ENCODE measurements around the gene NCKAP5.

The NCKAP5 gene

DNA sequence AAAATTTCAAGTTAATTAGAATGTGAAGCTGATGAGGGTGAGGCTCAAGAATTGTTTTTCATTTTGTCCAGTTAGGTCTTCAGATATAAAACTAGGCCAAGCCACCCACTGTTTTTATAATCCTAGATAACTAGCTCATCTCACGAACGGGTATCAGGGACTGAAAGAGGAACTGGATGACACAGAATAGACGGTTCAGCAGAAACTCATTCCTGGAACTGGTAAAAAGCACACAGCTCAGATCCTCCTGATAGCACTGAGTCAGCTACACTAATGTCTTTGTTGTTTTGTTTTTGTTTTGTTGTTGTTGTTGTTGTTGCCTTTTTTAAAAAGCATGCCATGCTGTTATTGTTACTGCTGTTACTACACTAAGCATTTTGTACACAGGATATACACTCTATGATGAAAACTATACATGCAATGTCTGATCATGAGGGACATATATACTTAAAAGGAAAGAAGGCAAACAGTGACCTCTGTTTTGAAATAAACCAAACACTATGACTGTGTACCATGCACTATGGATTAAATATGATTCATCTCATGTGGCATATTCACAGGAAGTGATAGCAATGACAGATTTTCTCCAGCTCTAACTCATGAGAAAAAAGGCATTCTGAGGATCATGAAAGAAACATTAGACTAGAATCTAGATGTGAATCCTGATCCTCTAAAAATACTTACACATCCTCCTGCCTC is 437.6 kb downstream of the NCKAP5 start:
- DNase-seq = no peak

DNA sequence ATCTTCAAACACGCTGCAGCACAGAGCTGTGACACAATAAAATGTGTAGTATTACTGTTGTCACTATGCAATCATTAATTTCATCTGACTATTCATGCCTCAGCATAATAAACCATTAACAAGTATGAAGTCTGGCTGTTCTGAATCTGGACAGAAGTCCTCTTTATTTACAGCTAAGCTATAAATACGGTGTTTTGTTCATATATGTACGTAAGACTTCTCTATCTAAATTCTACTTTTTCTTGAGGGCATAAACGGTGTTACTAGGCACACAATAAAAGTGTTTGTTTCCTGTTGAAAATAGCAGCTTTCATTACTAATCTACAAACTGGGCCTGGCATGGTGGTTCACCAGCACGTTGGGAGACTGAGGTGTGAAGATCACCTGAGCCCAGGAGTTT is 443.8 kb downstream of the NCKAP5 start:
- no peak for DNase-seq

DNA sequence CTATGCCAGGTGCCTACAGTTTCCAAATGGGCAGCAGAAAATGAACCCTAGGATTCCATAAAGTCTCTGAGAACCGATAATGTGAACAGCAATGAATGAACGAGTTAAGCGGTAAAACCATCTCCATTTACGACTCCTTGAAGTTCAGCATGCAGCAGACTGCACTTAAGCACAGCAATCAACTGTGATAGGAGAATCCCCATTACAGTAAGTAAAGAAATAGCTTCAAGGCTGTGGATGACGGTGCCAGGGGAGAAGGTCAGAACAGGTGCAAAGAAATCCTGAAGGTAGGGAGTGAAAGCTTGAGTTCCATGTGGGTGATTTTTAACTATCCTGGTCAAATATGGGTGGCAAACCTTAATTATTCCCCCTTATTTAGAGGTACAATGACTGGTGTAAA is 444.4 kb downstream of the NCKAP5 start:
- DNase-seq = no peak

DNA sequence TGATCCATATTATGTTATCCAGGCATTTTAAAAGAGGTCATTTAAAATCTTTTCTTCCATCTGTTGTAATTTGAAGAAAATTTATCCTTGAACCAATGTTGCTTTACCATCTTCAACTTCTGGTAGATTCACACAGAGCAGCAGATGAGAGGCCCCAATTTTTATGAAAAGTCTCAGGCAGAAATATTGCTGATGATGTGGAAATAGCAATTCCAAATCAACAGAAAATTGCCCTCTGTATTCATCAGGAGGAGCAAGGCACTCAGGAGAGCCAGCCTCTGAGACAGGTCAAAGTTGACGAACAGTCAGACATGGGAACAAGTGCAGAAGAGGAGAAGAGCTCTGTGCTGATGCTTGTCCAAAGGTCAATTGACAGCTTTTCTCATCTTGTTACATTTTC is 444.9 kb downstream of the NCKAP5 start:
- DNase-seq = no peak

DNA sequence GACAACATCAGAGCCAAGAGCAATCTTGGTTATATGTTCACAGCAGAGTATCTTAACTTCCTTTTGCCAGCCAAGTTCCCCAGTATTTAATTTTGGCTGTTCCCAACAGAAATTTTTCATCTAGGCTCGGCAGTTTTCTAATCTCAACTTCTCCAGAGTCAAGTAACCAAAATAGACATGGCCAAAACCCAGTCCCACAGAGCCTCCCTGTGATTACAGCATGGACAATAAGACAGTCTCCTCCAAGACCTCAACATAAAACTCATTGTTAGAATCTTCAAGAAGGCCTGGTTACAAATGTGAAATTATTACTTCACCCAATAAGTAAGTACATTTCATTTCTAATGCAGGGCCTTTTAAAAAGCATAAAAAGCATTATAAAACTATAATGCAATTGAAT is 445.7 kb downstream of the NCKAP5 start:
- no peak for DNase-seq

DNA sequence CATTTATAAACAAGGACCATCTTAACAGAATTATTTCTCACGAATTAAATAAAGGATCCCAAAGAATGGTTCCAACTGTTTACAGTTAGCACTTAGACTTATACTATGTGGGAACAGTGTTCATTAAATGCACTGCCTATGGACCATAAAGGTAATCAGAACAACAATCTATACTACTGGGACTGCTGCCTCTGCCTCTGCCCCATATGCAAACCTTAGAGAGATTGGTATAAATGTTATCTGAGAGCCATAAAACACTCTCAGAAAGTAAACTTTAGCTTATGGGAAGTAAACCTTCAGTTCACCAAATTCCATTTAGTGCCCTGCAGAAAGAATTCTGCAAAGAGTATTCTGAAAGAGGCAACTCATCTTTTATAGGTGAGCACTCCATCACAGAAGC is 448.0 kb downstream of the NCKAP5 start:
- DNase-seq = no peak

DNA sequence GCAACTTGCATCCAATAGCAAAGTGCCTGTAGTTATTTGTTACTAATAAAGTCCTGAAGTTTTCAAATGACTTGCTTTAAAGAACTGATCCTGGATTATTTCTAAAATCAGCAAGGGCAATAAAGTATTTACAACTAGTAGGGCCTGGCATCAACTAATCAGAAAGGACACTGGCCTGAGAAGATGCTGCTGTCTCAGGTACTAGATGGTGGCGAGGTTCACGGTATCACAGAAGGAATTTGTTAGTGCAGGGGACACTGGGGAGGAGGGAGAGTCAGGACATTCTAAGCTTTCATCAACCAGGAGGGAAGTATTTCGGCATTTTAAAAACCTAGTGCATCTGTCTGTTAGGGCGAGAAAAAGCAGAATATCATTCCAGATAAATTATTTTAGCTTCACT is 458.1 kb downstream of the NCKAP5 start:
- no peak for DNase-seq

DNA sequence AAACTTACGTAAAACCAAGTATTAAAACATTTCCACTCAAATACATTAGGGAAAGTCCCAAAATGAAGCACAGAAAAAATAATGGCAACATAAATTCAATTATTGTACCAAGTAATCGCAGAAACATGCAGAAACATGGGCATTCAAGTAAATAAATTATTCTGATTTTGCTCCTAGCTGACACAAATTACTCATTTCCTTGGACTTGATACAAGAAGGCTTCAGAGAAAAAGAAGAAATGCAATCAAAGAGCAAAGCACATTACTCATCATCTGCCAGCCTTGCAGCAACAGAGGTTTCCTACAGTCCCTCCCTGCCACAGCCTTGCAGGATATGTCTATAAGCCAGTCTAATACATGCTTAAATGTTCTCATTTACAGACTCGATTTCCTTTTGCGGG is 458.5 kb downstream of the NCKAP5 start:
- no peak for DNase-seq

DNA sequence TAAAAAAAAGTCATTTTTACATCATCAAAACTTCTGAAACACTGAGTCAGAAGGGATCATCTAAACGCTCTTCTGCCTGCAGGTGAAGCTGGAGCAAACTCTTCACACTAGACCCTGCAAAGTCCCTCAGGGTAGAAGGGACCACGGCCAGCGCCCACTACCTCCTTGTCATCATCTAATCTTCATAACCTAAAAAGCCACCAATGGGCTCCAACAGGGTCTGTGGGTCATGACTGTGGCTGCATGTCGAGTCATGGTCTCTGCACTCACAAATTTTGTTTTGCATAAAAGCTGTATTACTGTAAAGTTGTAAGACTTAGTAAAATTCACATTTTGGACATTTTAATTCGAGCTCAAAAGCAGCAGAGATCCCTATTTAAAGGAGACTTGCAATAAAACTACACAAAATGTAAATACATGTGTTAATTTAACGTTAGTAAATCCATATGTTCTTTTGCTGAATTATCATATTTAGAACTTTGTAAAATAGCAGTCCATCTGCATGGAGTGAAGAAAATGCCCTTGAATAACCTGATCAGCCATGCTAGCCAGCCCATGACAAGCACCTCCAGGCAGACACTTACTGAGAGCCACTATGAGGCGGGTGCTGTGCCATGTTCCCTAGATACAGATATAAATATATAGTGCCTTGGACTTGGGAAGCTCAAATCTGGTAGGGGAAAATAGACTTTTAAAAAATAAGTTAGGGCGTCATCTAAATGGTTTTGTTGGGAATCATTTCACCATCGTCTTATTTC is 461.0 kb downstream of the NCKAP5 start:
- no peak for DNase-seq

DNA sequence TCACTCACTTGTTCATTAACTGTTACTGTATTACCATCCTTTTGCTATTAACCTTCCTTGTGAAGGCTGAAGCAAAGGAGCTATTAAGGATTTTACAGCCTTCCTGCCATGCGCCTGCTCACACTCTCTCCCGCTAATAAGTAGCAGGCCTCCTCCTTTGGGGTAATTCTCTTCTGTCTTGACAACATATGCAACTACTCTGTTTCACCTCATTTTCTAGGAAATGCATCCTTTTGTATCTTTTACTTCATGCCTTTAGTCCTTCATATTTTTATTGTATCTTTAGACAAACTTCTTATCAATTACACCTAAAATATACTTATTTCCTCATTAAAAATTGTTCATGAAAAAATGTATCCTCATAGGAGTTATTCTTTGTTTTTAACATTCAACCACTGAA is 463.4 kb downstream of the NCKAP5 start:
- no peak for DNase-seq

DNA sequence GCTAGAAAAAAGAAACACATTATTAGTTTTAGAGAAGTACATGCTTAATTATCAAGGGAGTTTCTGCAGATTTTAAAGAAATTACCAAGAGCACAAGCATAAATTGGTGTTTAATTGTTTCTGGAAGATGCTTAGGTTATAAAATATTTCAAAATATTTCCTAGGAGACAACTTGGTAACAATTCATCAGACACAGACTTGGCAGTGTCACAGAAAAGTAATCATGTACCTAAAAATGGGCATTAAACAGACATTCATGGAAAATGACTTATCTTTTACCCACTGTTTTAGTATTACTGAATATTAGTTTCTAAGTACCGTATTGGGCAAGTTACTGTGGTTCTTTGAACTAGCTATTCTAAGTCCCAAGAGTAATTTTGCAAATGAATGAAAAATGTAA is 469.5 kb downstream of the NCKAP5 start:
- DNase-seq = no peak

DNA sequence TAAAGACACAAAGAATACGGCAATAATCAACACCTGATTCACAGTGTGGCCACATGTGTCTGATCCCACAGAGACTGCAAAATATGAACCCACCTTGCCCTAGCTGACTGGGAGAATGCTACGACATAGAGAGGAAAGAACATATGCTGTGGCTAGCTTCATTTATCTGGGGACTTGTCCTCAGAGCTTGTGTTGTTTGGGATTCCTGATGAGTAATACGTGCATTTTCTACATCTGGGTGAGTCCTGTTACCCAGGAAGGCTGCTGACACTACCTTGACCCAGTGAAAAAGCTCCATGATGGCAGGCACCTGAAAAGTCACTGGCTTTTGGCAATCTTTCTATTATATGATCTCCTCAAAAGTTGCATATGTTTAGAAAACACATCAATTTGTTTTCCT is 470.6 kb downstream of the NCKAP5 start:
- no peak for DNase-seq

DNA sequence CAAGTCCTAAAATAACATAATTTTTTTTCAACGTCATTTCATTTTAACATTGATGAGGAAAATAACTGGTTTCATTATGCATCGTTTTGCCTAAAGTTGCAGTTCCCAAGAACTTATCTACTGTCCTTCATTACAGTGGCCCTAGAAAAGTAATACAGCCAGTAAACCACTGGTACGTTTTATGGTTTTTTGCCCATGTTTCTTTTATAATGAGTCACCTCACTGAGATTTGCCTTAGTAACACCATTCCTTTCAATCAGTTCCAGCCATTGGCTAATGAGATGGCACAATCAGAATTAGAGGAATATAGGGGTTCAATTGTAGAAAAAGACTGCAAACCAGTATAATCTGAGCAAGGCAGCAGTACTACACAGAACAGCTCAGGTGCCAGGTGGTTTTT is 475.7 kb downstream of the NCKAP5 start:
- no peak for DNase-seq

DNA sequence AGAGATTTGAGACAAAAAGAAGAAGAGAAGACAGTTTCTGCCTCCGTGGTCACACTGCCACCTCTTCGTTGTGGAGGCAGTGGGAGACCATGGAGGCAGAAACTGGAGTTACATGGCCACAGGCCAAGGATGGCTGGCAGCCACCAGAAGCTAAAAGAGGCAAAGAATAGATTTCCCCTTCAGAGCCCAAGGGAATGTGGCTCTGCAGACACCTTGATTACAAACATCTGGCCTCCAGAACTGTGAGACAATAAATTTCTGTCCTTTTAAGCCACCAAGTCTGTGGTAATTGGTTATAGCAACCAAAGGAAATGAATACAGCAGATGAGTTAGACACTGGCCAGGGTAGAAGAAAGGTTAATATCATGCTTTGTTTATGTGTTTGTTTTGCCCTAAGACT is 477.9 kb downstream of the NCKAP5 start:
- no peak for DNase-seq

DNA sequence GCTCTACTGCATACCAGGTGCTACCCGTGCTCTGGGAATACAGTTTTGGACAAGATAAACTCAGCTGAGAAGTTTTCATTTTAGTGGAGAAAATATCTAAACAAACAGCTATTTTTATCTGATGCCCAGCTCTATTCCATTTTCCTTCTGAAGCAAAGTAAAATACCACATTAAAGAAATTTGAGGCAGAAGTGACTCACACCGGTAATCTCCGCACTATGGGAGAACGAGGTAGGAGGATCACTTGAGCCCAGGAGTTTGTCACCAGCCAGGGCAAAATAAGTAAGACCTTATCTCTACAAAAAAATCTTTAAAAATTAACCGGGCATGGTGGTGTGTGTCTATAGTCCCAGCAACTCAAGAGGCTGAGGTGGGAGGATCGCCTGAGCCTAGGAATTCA is 482.1 kb downstream of the NCKAP5 start:
- no peak for DNase-seq

DNA sequence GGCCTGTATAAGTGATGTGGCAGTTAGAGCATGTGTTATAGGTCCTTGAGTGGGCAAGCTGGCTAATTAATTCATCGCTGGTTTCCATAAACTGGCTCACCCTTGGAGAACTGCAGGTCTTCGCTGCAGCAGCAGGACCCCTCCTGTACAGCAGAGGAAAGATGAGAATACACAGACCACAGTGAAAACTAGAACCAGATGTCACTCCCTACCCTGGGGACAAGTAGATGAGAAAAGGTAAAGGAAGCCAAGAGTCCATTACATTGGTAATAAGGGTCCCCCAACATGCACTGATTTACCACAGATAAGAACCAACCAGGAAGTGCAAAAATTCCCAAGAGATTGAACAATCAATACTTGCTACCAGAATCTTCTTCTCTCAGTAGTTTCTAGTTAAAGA is 482.6 kb downstream of the NCKAP5 start:
- no peak for DNase-seq

DNA sequence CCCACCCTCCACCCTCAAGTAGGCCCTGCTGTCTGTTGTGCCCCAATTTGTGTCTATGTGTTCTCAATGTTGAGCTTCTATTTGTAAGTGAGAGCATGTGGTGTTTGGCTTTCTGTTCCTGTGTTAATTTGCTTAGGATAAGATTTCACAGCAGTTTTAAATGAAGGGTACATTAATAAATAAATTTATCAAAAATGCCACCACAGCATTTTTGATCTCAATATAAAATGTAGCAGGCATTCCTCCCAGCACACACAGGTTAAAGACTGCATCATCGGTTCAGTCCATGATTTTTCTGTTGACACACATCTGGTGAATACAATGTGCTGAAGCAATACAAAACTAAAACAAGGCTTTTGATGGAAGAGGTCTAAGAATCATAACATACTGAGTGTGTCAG is 486.2 kb downstream of the NCKAP5 start:
- no peak for DNase-seq

DNA sequence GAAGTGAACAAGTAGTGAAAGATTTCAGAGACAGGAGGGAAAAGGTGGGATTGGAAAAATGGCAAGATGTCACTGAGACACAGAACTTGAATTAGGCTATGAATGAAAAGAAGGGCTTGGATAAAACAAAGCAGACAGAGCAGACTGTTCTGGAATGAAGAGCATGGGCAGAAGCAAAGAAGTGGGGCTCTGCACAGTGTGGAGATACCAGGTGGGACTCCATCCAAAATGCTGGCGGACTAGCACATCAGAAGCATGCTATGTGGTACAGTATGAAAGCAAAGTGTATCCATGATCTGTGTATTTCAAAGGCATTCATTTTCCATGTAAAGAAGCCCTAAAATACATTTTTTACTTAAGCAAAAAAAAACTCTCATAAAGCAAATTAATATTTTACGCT is 487.4 kb downstream of the NCKAP5 start:
- DNase-seq = no peak

DNA sequence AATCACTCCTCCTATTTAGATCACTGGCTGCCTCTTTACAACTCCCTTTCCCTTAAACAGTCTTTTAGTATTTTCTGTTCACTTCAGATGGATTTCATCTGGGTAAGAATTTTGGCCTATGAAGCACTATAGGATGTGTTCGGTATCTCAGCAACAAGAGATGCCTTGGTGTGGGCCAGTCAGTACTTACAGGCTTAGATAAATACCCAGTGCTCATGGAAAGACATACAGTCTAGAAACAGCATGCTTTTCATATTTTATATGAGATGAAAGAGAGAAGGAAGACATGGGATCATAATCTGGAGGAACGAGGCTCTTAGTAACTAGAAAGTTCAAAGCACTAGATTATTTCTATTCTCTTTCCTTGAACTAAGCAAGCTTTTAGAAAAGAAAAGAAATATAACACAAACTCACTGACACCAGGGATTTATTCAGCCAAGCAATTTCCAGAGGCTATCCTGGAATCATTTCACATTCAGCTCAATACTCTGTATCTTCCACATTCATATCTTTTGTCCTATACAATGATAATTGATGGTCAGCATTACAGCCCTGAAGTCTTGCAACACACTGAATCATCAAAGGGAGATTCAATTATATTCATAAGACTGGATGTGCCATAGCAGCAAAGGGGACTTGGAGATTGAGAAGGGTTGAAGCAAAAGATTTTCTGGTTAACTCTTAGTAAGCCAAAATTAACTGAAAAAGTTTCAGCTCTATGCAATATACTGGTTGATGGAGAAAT is 489.4 kb downstream of the NCKAP5 start:
- no peak for DNase-seq

DNA sequence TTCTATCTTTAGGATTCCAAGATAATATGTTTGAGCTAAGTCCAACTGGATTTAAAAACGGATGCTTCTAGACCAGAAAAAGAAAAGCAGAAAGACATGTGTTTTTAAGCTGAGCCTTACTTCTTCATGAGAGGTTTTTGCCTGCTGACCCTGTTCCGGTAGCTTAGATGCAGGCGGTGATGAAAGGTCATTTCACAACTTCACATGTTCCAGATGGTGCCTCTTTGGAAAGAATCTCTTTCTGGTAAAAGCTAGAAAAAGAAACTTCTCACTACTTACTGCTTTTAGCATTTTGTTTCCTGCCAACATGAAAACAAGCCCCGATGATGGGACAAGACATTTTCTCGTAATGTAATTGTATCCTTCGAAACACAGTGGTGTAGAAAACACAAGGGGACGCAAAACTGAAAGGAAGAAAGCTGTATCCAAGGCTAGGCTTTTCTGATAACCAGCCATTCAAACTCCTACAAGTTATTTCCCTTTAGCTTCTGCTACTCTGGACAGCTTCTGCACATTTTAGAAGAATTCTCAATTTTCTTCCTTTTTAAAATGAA is 490.9 kb downstream of the NCKAP5 start:
- no peak for DNase-seq

DNA sequence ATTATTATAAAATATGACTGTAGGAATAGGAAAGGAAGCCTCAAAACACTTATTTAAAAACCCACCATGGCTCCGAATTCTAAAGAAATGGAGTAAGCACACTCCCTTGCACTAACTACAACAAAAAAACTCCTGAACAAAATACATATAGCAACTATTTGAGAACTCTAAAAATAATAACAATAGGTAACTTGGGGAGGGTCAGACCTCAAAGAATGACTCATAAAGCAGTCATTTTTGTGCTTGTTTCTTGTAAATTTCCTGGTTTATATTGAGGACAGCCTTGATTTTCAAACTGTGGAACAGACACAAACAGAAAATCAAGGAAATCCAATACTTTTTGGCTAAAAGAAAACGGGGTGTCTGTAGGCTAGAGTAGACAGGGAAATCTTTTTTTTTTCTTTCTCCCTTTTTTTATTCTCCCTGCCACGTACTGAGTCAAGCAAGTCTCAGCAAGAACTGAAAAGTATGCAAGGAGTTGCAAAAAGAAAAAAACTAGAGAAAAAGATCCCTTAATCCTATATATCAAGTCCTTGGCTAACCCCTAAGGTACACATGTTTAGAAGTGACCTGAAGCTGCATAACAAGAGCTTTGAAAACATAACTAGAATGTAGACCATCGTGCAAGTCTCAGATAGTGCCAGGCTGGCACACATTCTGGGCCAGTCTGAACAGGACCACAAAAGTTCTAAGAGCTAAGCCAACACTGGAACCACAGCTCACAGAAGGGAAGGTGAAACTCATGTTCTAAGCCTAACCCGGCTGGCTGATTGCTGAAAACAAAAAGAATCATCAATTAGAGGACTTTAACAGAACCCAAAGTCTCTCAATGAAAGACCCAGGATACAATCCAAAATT is 495.2 kb downstream of the NCKAP5 start:
- DNase-seq = no peak

DNA sequence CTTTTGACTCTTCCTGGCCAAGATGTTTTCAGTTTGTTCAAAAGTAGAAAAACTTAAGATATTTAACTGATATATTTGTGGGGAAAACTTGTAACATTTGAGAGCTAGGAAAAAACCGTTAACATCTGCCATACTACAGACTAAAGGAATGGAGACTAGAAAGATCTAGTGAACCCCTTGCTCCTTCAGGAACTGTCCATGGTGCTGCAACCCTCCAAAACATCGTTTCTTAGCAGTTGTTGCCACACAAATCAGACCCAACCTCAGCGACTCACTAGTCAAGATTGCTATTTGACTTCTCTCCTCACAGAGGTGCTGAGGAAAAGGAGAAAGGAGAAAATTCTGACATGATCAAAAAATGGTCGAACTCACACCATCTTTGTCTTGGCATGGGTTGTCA is 504.5 kb downstream of the NCKAP5 start:
- no peak for DNase-seq

Data from activated CD4-positive, alpha-beta T cell treated with anti-CD3 and anti-CD28 coated beads, Interleukin-2, amount 50 U/mL, for 4 hours (primary cell).